MCF 10A (cell line): ENCODE results near the gene KCNJ4. TPM values are rescaled to one million over a fixed set of nuclear protein-coding genes. Genes with fewer than 3 reads are reported as not detected.
"Not testable (repeated sequence)": the region's sequence is repeated elsewhere in the genome, so short reads cannot be mapped to it uniquely, and the experiment has no call there.

Experiments used
- BruUV-seq: library from RNA; stranded (reverse); fragments of 400-500 nt; replicated peaks from 2 replicates; lab custom pipeline; 2021; lab: Mats Ljungman, UMichigan
- CTCF ChIA-PET: fragments of 300-600 bp; sonication (Branson Sonifier 250); formaldehyde crosslinking; extraction: SDS; loops from one replicate; lab custom pipeline; 2021; ENCODE audit warnings: antibody characterized with exemption, inconsistent platforms; lab: Yijun Ruan, JAX
- POLR2A ChIA-PET: fragments of 300-600, 350-650 bp; sonication (Branson Sonifier 250); formaldehyde crosslinking; extraction: SDS; loops from one replicate; lab custom pipeline; 2020; ENCODE audit warnings: antibody characterized with exemption, inconsistent platforms; lab: Yijun Ruan, JAX
- DNase-seq: peaks from one replicate; pipeline ENCODE4 v3.0.0-alpha.2; 2018; ENCODE audit not compliant: unreplicated experiment
- H3K27ac Mint-ChIP-seq: one replicate; pipeline ENCODE4 v1.8.0; 2022; ENCODE audit warnings: mild to moderate bottlenecking, low read depth, mixed read lengths; ENCODE audit not compliant: unreplicated experiment
- H3K27me3 Mint-ChIP-seq: one replicate; pipeline ENCODE4 v1.8.0; 2022; ENCODE audit warnings: mixed read lengths; ENCODE audit not compliant: insufficient read depth, unreplicated experiment
- H3K36me3 Mint-ChIP-seq: one replicate; pipeline ENCODE4 v1.8.0; 2022; ENCODE audit warnings: mild to moderate bottlenecking, moderate library complexity, mixed read lengths; ENCODE audit not compliant: insufficient read depth, unreplicated experiment
- H3K4me1 Mint-ChIP-seq: one replicate; pipeline ENCODE4 v1.8.0; 2022; ENCODE audit warnings: mixed read lengths; ENCODE audit not compliant: insufficient read depth, unreplicated experiment
- H3K4me3 Mint-ChIP-seq: one replicate; pipeline ENCODE4 v1.8.0; 2022; ENCODE audit warnings: mild to moderate bottlenecking, moderate library complexity, mixed read lengths; ENCODE audit not compliant: unreplicated experiment
- H3K9me3 Mint-ChIP-seq: one replicate; pipeline ENCODE4 v1.8.0; 2022; ENCODE audit warnings: mixed read lengths; ENCODE audit not compliant: unreplicated experiment
- CTCF ChIP-seq: fragments of 200-600 bp; IDR thresholded peaks from one replicate; pipeline ENCODE4 v1.8.0; 2022; ENCODE audit warnings: antibody characterized with exemption, mild to moderate bottlenecking; ENCODE audit not compliant: unreplicated experiment
- intact Hi-C: fragments of 100-400 bp; cut with micrococcal nuclease; formaldehyde crosslinking; loops from 2 replicates; pipeline ENCODE4 v1.14.1; 2022
- total RNA-seq: library from RNA; stranded (reverse); gene quantifications from 2 replicates; pipeline ENCODE4 v1.2.3, GENCODE V29; 2022

The KCNJ4 gene
- total RNA-seq, 1 experiment from 2014 or later: not detected

- POLR2A ChIA-PET: interaction anchor here (0.6 to 1.3 kb wide), 2 partner anchors 117 to 367 kb away, joined by 3 to 4 read pairs; no protein-coding TSS in a partner anchor
These were observed 53.5 kb downstream of the KCNJ4 start for GRCh38 chr22:38401336-38402084.

GRCh38 chr22:38400256-38400655, 54.7 kb downstream of the KCNJ4 start:
- H3K36me3 Mint-ChIP-seq, H3K4me3 Mint-ChIP-seq, DNase-seq, H3K4me1 Mint-ChIP-seq, H3K27me3 Mint-ChIP-seq, H3K9me3 Mint-ChIP-seq, intact Hi-C loops, CTCF ChIA-PET, BruUV-seq, H3K27ac Mint-ChIP-seq: not testable (repeated sequence)
- POLR2A ChIA-PET: interaction anchor here (1.2 kb wide), 1 partner anchor 87 kb away, joined by 3 read pairs; no protein-coding TSS in a partner anchor

More at GRCh38 chr22:38401336-38402084, 53.5 kb downstream of the KCNJ4 start:
- H3K27me3 Mint-ChIP-seq: no peaks in the 10 kb centered on the region
- intact Hi-C loops: no loop called here
- no peak for TF ChIP-seq CTCF
- no peaks in the 10 kb centered on the region for H3K36me3 Mint-ChIP-seq
- no TSS peak for BruUV-seq
- no peak for DNase-seq
- CTCF ChIA-PET: interaction anchor here (0.6 to 0.7 kb wide), 2 partner anchors 16 to 51 kb away, joined by 3 to 7 read pairs; no protein-coding TSS in a partner anchor
- no peak overlapping the region for H3K4me3 Mint-ChIP-seq
- H3K4me1 Mint-ChIP-seq: no peaks in the 10 kb centered on the region
- H3K27ac Mint-ChIP-seq: no peak overlapping the region
- no peaks in the 10 kb centered on the region for H3K9me3 Mint-ChIP-seq

- Mint-ChIP-seq H3K9me3 (no peaks in the 10 kb centered on the region), H3K27me3 (no peaks in the 10 kb centered on the region), H3K4me1 (peaks cover 7% of the 10 kb centered on the region), H3K27ac (peak overlapping the region; percentile 31), H3K4me3 (peak overlapping the region; percentile 77), H3K36me3 (no peaks in the 10 kb centered on the region)
- POLR2A ChIA-PET: interaction anchor here (0.6 to 1.8 kb wide), 24 partner anchors 8 to 740 kb away, joined by 3 to 10 read pairs (median 4); partner anchors contain the start of genes CBY1, CSNK1E, FAM227A and MAFF
- no peak for TF ChIP-seq CTCF
- DNase-seq: peak; percentile 77
- no TSS peak for BruUV-seq
- CTCF ChIA-PET: interaction anchor here (1.1 kb wide), 1 partner anchor 83 kb away, joined by 3 read pairs; no protein-coding TSS in a partner anchor
- intact Hi-C loops: loop anchor here (5.0 kb wide), 1 partner anchor 103 kb away; no protein-coding TSS in a partner anchor
These were observed 56.2 kb downstream of the KCNJ4 start for GRCh38 chr22:38398609-38399461.

- not testable (repeated sequence) for H3K4me1 Mint-ChIP-seq
- peak overlapping the region; percentile 77 for H3K4me3 Mint-ChIP-seq
These were observed 56.8 kb downstream of the KCNJ4 start for GRCh38 chr22:38398181-38398608.

More at GRCh38 chr22:38398181-38398608, 56.8 kb downstream of the KCNJ4 start:
- H3K9me3 Mint-ChIP-seq, H3K27me3 Mint-ChIP-seq, CTCF ChIA-PET, BruUV-seq, H3K36me3 Mint-ChIP-seq: not testable (repeated sequence)
- peak overlapping the region; percentile 31 for H3K27ac Mint-ChIP-seq
- POLR2A ChIA-PET: interaction anchor here (0.7 to 1.8 kb wide), 15 partner anchors 53 to 300 kb away, joined by 3 to 10 read pairs (median 5); partner anchors contain the start of genes CBY1, CSNK1E, FAM227A and MAFF
- intact Hi-C loops: loop anchor here (5.0 kb wide), 1 partner anchor 104 kb away; no protein-coding TSS in a partner anchor
- DNase-seq: peak; percentile 56
